ENCODE measurements around the gene NPTX1. TPM values are rescaled to one million over a fixed set of nuclear protein-coding genes. Genes with fewer than 3 reads are reported as not detected.

NPTX1 gene
- total RNA-seq, 1 donor from 2014 or later = 0.20 TPM

DNA sequence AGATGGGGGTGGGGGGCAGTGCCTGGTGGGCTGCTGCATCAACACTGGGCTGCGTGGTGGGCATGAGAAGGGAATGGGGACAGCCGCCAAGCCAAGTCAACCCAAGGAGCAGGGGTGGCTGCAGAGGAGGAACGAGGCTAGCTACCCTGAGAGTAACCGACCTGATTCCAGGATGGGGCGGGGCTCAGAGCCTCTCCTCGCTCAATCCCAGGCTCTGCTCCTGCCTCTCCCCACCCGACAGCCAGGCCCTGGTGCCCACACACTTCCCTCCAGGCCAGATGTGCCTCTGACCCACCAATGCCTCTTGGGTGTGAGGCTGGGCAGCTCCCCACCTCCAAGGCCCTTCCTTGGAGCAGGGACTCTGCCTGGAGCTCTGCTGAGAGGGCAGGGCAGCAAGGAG, 2.7 kb downstream of the NPTX1 start:
- TF ChIP-seq, protein P1, sequence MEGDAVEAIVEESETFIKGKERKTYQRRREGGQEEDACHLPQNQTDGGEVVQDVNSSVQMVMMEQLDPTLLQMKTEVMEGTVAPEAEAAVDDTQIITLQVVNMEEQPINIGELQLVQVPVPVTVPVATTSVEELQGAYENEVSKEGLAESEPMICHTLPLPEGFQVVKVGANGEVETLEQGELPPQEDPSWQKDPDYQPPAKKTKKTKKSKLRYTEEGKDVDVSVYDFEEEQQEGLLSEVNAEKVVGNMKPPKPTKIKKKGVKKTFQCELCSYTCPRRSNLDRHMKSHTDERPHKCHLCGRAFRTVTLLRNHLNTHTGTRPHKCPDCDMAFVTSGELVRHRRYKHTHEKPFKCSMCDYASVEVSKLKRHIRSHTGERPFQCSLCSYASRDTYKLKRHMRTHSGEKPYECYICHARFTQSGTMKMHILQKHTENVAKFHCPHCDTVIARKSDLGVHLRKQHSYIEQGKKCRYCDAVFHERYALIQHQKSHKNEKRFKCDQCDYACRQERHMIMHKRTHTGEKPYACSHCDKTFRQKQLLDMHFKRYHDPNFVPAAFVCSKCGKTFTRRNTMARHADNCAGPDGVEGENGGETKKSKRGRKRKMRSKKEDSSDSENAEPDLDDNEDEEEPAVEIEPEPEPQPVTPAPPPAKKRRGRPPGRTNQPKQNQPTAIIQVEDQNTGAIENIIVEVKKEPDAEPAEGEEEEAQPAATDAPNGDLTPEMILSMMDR (IDR thresholded peaks at IDR 0.05) = no peak

DNA sequence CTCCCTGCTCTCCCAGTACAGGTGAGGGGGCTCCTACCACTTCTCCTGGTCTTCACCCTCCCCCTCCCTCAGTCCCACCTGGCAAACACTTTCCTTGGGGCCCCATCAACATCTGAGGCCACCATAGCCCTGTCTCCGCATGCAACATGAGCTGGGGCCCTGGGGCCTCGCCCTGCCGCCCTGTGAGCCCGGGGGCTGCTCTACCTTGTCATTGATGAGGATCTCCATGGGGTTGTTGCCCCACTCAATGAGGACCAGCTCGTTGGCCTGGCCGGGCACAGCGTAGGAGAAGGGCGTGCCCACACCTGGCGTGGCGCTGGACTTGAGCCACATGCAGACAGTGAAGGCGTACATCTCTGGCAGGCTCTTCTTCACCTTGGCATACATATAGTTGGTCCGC, 3.4 kb downstream of the NPTX1 start:
- CTCF ChIA-PET = no interaction called here
- DNase-seq = no peak
- ATAC-seq (ENCODE audit: low read depth) = no peak
- peaks cover 24% of the 10 kb centered on the region for H3K4me1 Mint-ChIP-seq
- no peaks in the 10 kb centered on the region for H3K36me3 Mint-ChIP-seq (ENCODE audit: low read depth)
- peaks cover 63% of the 10 kb centered on the region for H3K27me3 Mint-ChIP-seq
- no peaks in the 10 kb centered on the region for H3K9me3 Mint-ChIP-seq
- POLR2A ChIA-PET = interaction anchor here (2.5 kb wide), 1 partner anchor 19 kb away, joined by 11 read pairs; no protein-coding TSS in a partner anchor
- H3K27ac Mint-ChIP-seq = no peak overlapping the region
- TF ChIP-seq, protein P1 (IDR thresholded peaks at IDR 0.05) = no peak
- no peak overlapping the region for H3K4me3 Mint-ChIP-seq
- intact Hi-C loops (cut with micrococcal nuclease) = no loop called here

More for the DNA sequence above, 2.7 kb downstream of the NPTX1 start:
- Mint-ChIP-seq H3K4me3 (no peak overlapping the region), H3K36me3 (ENCODE audit: low read depth) (no peaks in the 10 kb centered on the region), H3K9me3 (no peaks in the 10 kb centered on the region), H3K4me1 (peaks cover 24% of the 10 kb centered on the region), H3K27me3 (peaks cover 57% of the 10 kb centered on the region), H3K27ac (no peak overlapping the region)
- intact Hi-C loops (cut with micrococcal nuclease) = no loop called here
- DNase-seq (no peak), ATAC-seq (ENCODE audit: low read depth) (no peak)
- ChIA-PET CTCF (no interaction called here), POLR2A (interaction anchor here (2.5 kb wide), 1 partner anchor 19 kb away, joined by 11 read pairs; no protein-coding TSS in a partner anchor)

DNA sequence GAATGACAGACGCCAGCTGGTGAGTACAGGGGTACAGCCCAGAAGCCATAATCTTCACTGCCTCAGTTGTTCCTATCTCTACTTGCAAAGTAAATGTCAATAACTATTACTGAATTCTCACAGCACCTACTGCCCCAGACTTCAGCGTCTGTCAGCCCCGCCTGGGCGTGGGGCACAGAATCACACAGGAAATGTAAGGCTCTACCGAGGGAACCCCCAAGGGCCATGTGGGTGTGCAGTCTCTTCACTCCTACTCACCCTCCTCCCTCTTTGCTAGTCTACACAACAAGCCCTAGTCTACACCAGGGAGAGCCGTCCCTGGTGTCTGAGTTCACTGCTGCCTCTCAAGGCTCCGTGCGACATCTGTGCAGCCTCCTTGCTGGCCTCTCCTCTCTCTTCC, 4.5 kb downstream of the NPTX1 start:
- POLR2A ChIA-PET = no interaction called here
- Mint-ChIP-seq H3K4me3 (no peak overlapping the region), H3K27me3 (peaks cover 73% of the 10 kb centered on the region), H3K4me1 (peaks cover 24% of the 10 kb centered on the region), H3K27ac (no peak overlapping the region), H3K36me3 (ENCODE audit: low read depth) (no peaks in the 10 kb centered on the region), H3K9me3 (no peaks in the 10 kb centered on the region)
- TF ChIP-seq, protein P1 (IDR thresholded peaks at IDR 0.05) = no peak
- intact Hi-C loops (cut with micrococcal nuclease) = no loop called here
- DNase-seq = no peak
- CTCF ChIA-PET = no interaction called here
- no peak for ATAC-seq (ENCODE audit: low read depth)

DNA sequence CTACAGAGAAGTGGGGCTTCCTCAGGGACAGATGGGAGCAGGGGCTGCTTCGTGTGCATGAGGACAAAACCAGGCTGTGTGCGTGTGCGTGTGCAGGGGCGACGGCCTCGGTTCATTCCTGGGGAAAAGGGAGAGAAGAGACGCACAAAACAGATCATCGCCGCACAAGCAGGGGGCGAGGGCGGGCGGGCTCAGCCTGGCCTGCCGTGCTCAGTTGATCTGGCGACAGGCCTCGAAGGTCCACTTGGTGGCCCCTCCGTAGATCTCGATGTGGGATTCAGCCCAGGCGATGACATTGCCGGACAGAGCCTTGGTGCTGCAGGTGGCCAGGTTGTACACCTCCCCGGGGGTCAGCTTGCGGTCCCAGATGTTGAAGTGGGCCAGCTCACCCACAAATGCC, 5.8 kb downstream of the NPTX1 start:
- H3K9me3 Mint-ChIP-seq = no peaks in the 10 kb centered on the region
- no peak overlapping the region for H3K27ac Mint-ChIP-seq
- intact Hi-C loops (cut with micrococcal nuclease) = no loop called here
- peaks cover 24% of the 10 kb centered on the region for H3K4me1 Mint-ChIP-seq
- no peak overlapping the region for H3K4me3 Mint-ChIP-seq
- TF ChIP-seq, protein P1 (IDR thresholded peaks at IDR 0.05) = no peak
- POLR2A ChIA-PET = no interaction called here
- CTCF ChIA-PET = no interaction called here
- H3K36me3 Mint-ChIP-seq (ENCODE audit: low read depth) = no peaks in the 10 kb centered on the region
- H3K27me3 Mint-ChIP-seq = peaks cover 75% of the 10 kb centered on the region
- DNase-seq (no peak), ATAC-seq (ENCODE audit: low read depth) (no peak)

DNA sequence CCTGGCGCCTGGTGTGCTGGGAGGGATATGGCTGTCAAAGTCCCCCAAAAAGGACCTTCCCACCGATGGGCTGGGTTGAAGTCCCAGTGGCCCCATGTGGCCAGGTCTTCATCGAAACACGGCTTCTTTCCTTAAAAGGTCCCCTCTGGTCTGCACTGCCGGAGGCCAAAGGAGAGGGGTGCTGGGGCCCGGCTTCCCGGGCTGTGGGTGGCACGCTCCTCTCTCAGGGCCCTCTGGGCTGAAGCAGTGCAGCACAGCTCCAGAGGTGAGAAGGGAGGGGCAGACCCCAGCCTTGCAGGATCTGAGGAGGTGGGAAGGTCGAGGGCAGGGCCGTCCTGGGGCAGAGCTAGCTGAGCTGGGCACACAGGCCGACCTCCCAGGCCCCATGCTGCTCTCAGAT, 6.7 kb downstream of the NPTX1 start:
- Mint-ChIP-seq H3K4me1 (peaks cover 15% of the 10 kb centered on the region), H3K27me3 (peaks cover 67% of the 10 kb centered on the region), H3K4me3 (no peak overlapping the region), H3K27ac (no peak overlapping the region), H3K36me3 (ENCODE audit: low read depth) (no peaks in the 10 kb centered on the region), H3K9me3 (no peaks in the 10 kb centered on the region)
- ATAC-seq (ENCODE audit: low read depth) (no peak), DNase-seq (no peak)
- TF ChIP-seq, protein P1 (IDR thresholded peaks at IDR 0.05) = no peak
- ChIA-PET CTCF (no interaction called here), POLR2A (no interaction called here)
- intact Hi-C loops (cut with micrococcal nuclease) = no loop called here
